HepG2 (cell line): ENCODE results near the gene ALG14. TPM values are rescaled to one million over a fixed set of nuclear protein-coding genes. Genes with fewer than 3 reads are reported as not detected.
A peak's percentile ranks its signal among the peaks of the same experiment; 100 is the strongest.

ENCODE experiments used
- ATF7 ChIP-seq, 2 experiments: fragments of 450-650 bp in 1 of 2; sonication (generic) in 1 of 2; formaldehyde crosslinking in 1 of 2; IDR thresholded peaks; 2 replicates each; pipeline versions ENCODE4 v1.4.0 to v1.6.1; 2016 to 2020; ENCODE audit warnings: antibody characterized with exemption in 1 of 2, mild to moderate bottlenecking in 1 of 2, missing genetic modification reagents in 1 of 2
- HIVEP1 ChIP-seq: sonication (generic); formaldehyde crosslinking; IDR thresholded peaks from 2 replicates; pipeline ENCODE4 v1.4.0; 2020; ENCODE audit warnings: mild to moderate bottlenecking, missing genetic modification reagents
- KDM4B ChIP-seq: sonication (generic); formaldehyde crosslinking; IDR thresholded peaks from 2 replicates; pipeline ENCODE4 v1.4.0; 2020; ENCODE audit warnings: missing genetic modification reagents
- KLF13 ChIP-seq: sonication (generic); formaldehyde crosslinking; IDR thresholded peaks from 2 replicates; pipeline ENCODE4 v1.4.0; 2020; ENCODE audit warnings: mild to moderate bottlenecking, missing genetic modification reagents
- MTF2 ChIP-seq: sonication (generic); formaldehyde crosslinking; IDR thresholded peaks from 2 replicates; pipeline ENCODE4 v1.5.0; 2020; ENCODE audit warnings: missing genetic modification reagents, borderline replicate concordance
- NBN ChIP-seq: fragments of 450-650 bp; conservative IDR thresholded peaks from 2 replicates; pipeline ENCODE4 v1.6.1; 2017
- NCOA2 ChIP-seq: sonication (generic); formaldehyde crosslinking; IDR thresholded peaks from 2 replicates; pipeline ENCODE4 v1.8.0; 2022; ENCODE audit warnings: inconsistent platforms
- NCOA5 ChIP-seq: sonication (generic); formaldehyde crosslinking; IDR thresholded peaks from 2 replicates; pipeline ENCODE4 v1.4.0; 2020; ENCODE audit warnings: missing genetic modification reagents
- PRPF4 ChIP-seq: fragments of 200-400 bp; formaldehyde crosslinking; IDR thresholded peaks from 2 replicates; pipeline ENCODE4 v1.6.1; 2016; ENCODE audit warnings: low read length, low read depth; ENCODE audit not compliant: poor library complexity, severe bottlenecking
- SIX1 ChIP-seq: sonication (generic); formaldehyde crosslinking; IDR thresholded peaks from 2 replicates; pipeline ENCODE4 v1.4.0; 2020; ENCODE audit warnings: missing genetic modification reagents, borderline replicate concordance
- ZBTB7A ChIP-seq: sonication (generic); formaldehyde crosslinking; IDR thresholded peaks from 2 replicates; pipeline ENCODE4 v1.8.0; 2022; ENCODE audit warnings: mild to moderate bottlenecking, missing genetic modification reagents
- ZNF224 ChIP-seq: sonication (generic); formaldehyde crosslinking; IDR thresholded peaks from 2 replicates; pipeline ENCODE4 v1.5.0; 2020; ENCODE audit warnings: mild to moderate bottlenecking, missing genetic modification reagents
- ZNF615 ChIP-seq: sonication (generic); formaldehyde crosslinking; IDR thresholded peaks from 2 replicates; pipeline ENCODE4 v1.5.0; 2020; ENCODE audit warnings: mild to moderate bottlenecking, missing genetic modification reagents, borderline replicate concordance
- ZSCAN29 ChIP-seq: sonication (generic); formaldehyde crosslinking; conservative IDR thresholded peaks from 2 replicates; pipeline ENCODE4 v1.4.0; 2020; ENCODE audit warnings: mild to moderate bottlenecking, missing genetic modification reagents
- polyA plus RNA-seq, 8 experiments: library from polyadenylated mRNA; depleted of rRNA in 3 of 8; stranded (reverse) in 7 of 8; unstranded in 1 of 8; fragments of >200 nt; fragmentation: Illumina TruSeq in 4 of 8; extraction: Trizol in 4 of 8; gene quantifications; 2 replicates each; pipeline versions ENCODE4 v1.2.1 to v1.2.3, GENCODE V29; 2011 to 2016; ENCODE audit warnings: low read depth in 4 of 8, missing spikeins in 1 of 8, mixed read lengths in 1 of 8; ENCODE audit not compliant: insufficient read depth in 1 of 8
- total RNA-seq, 5 experiments: library from RNA; depleted of rRNA; stranded (reverse); fragments of >200 nt; fragmentation: Illumina TruSeq; extraction: Trizol; gene quantifications; 2 replicates each; pipeline ENCODE4 v1.2.3, GENCODE V29; 2016; ENCODE audit warnings: low read depth in 1 of 5
- TF ChIP-seq, protein P1 (sequence below): sonication (generic); formaldehyde crosslinking; IDR thresholded peaks from 2 replicates; pipeline ENCODE4 v1.4.0; 2020; ENCODE audit warnings: low read depth, mild to moderate bottlenecking, missing genetic modification reagents
- TF ChIP-seq, protein P2 (sequence below): sonication (generic); formaldehyde crosslinking; IDR thresholded peaks from 2 replicates; pipeline ENCODE4 v1.5.0; 2020; ENCODE audit warnings: missing genetic modification reagents, mild to moderate bottlenecking, borderline replicate concordance
- TF ChIP-seq, protein P3 (sequence below): IDR thresholded peaks from 2 replicates; pipeline ENCODE4 v1.6.1; 2018; ENCODE audit warnings: missing genetic modification reagents, mild to moderate bottlenecking, missing compliant biosample characterization
- TF ChIP-seq, protein P4 (sequence below): sonication (generic); formaldehyde crosslinking; IDR thresholded peaks from one replicate; pipeline ENCODE4 v1.5.1; 2020; ENCODE audit warnings: mild to moderate bottlenecking, missing genetic modification reagents; ENCODE audit errors: not compliant biosample characterization

The ALG14 gene
- total and polyA plus RNA-seq, 2 of the 13 experiments (the other 11 are each of a cell fraction or from before 2014, with no cell fraction given): 4.5 to 12.7 TPM

DNA sequence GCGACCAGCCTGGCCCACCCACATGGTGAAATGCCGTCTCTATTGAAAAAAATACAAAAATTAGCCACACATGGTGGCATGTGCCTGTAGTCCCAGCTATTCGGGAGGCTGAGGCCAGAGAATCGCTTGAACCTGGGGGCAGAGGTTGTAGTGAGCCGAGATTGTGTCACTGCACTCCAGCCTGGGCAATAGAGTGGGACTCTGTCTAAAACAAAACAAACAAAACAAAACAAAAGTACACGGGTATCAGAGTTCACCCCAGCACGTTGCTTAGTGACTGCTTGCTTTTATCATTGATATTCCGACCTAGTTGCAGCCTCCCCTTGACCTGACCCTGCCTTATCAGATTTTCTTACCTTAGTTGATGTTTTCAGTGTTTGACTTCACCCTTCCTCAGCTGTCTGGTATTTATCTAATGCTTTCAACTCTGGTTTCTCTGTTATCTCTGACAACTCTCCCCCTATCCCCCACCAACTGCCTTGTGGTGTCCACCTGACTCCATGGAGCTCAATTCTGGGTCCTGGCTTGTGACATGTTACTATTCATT is 49.5 kb upstream of the ALG14 start (continued):
- TF ChIP-seq MTF2 (CRISPR knock-in tag) (no peak), PRPF4 (no peak), NBN (no peak), ZBTB7A (CRISPR knock-in tag) (0 out of 2 replicates have a peak, but pooled peaks have one; percentile 54), NCOA5 (CRISPR knock-in tag) (no peak), HIVEP1 (CRISPR knock-in tag) (no peak), SIX1 (peak; percentile 93), ZNF615 (CRISPR knock-in tag) (0 out of 2 replicates have a peak, but pooled peaks have one; percentile 42), ZNF224 (CRISPR knock-in tag) (no peak), NCOA2 (peak; percentile 94), ATF7 (IDR thresholded peaks at IDR 0.05) (no peak), ATF7 (CRISPR knock-in tag; IDR thresholded peaks at IDR 0.05) (peak; percentile 61; the same call in 1 of the 2 replicates), KLF13 (CRISPR knock-in tag) (no peak), KDM4B (CRISPR knock-in tag) (0 out of 2 replicates have a peak, but pooled peaks have one; percentile 39), ZSCAN29 (CRISPR knock-in tag) (no peak)
- TF ChIP-seq, protein P1, sequence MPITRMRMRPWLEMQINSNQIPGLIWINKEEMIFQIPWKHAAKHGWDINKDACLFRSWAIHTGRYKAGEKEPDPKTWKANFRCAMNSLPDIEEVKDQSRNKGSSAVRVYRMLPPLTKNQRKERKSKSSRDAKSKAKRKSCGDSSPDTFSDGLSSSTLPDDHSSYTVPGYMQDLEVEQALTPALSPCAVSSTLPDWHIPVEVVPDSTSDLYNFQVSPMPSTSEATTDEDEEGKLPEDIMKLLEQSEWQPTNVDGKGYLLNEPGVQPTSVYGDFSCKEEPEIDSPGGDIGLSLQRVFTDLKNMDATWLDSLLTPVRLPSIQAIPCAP: no peak
- TF ChIP-seq, protein P2, sequence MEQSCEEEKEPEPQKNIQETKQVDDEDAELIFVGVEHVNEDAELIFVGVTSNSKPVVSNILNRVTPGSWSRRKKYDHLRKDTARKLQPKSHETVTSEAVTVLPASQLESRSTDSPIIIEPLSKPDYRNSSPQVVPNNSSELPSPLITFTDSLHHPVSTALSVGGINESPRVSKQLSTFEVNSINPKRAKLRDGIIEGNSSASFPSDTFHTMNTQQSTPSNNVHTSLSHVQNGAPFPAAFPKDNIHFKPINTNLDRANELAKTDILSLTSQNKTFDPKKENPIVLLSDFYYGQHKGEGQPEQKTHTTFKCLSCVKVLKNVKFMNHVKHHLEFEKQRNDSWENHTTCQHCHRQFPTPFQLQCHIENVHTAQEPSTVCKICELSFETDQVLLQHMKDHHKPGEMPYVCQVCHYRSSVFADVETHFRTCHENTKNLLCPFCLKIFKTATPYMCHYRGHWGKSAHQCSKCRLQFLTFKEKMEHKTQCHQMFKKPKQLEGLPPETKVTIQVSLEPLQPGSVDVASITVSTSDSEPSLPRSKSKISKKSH (CRISPR knock-in tag): no peak
- TF ChIP-seq, protein P3, sequence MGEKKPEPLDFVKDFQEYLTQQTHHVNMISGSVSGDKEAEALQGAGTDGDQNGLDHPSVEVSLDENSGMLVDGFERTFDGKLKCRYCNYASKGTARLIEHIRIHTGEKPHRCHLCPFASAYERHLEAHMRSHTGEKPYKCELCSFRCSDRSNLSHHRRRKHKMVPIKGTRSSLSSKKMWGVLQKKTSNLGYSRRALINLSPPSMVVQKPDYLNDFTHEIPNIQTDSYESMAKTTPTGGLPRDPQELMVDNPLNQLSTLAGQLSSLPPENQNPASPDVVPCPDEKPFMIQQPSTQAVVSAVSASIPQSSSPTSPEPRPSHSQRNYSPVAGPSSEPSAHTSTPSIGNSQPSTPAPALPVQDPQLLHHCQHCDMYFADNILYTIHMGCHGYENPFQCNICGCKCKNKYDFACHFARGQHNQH (CRISPR knock-in tag): peak; percentile 98
- TF ChIP-seq, protein P4, sequence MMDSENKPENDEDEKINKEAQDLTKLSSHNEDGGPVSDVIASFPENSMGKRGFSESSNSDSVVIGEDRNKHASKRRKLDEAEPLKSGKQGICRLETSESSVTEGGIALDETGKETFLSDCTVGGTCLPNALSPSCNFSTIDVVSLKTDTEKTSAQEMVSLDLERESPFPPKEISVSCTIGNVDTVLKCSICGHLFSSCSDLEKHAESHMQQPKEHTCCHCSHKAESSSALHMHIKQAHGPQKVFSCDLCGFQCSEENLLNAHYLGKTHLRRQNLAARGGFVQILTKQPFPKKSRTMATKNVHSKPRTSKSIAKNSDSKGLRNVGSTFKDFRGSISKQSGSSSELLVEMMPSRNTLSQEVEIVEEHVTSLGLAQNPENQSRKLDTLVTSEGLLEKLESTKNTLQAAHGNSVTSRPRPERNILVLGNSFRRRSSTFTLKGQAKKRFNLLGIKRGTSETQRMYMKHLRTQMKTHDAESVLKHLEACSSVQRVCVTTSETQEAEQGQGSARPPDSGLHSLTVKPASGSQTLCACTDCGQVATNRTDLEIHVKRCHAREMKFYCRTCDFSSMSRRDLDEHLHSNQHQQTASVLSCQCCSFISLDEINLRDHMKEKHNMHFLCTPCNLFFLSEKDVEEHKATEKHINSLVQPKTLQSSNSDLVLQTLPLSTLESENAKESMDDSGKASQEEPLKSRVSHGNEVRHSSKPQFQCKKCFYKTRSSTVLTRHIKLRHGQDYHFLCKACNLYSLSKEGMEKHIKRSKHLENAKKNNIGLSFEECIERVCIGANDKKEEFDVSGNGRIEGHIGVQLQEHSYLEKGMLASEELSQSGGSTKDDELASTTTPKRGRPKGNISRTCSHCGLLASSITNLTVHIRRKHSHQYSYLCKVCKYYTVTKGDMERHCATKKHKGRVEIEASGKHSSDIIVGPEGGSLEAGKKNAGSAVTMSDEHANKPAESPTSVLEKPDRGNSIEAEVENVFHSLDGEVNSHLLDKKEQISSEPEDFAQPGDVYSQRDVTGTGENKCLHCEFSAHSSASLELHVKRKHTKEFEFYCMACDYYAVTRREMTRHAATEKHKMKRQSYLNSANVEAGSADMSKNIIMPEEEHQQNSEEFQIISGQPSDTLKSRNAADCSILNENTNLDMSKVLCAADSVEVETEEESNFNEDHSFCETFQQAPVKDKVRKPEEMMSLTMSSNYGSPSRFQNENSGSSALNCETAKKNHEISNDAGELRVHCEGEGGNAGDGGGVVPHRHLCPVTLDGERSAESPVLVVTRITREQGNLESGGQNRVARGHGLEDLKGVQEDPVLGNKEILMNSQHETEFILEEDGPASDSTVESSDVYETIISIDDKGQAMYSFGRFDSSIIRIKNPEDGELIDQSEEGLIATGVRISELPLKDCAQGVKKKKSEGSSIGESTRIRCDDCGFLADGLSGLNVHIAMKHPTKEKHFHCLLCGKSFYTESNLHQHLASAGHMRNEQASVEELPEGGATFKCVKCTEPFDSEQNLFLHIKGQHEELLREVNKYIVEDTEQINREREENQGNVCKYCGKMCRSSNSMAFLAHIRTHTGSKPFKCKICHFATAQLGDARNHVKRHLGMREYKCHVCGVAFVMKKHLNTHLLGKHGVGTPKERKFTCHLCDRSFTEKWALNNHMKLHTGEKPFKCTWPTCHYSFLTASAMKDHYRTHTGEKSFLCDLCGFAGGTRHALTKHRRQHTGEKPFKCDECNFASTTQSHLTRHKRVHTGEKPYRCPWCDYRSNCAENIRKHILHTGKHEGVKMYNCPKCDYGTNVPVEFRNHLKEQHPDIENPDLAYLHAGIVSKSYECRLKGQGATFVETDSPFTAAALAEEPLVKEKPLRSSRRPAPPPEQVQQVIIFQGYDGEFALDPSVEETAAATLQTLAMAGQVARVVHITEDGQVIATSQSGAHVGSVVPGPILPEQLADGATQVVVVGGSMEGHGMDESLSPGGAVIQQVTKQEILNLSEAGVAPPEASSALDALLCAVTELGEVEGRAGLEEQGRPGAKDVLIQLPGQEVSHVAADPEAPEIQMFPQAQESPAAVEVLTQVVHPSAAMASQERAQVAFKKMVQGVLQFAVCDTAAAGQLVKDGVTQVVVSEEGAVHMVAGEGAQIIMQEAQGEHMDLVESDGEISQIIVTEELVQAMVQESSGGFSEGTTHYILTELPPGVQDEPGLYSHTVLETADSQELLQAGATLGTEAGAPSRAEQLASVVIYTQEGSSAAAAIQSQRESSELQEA (CRISPR knock-in tag): no peak
